ENCODE measurements around the gene RAP1GAP. TPM values are rescaled to one million over a fixed set of nuclear protein-coding genes. Genes with fewer than 3 reads are reported as not detected.

RAP1GAP gene
- total and polyA plus RNA-seq, 2 of the 13 experiments (the other 11 are each of a cell fraction or from before 2014, with no cell fraction given) = 11.9 to 37.5 TPM

- TF ChIP-seq NRL (CRISPR knock-in tag; IDR thresholded peaks at IDR 0.05; ENCODE audit: borderline replicate concordance) (peak; percentile 85), POLR2A (IDR thresholded peaks at IDR 0.05; ENCODE audit: insufficient read depth in 1 of 2, low read depth in 2 of 2, low read length in 2 of 2) (no peak), SSRP1 (CRISPR knock-in tag; IDR thresholded peaks at IDR 0.05) (no peak), ZNF776 (CRISPR knock-in tag; IDR thresholded peaks at IDR 0.05) (peak; percentile 96), ZSCAN12 (CRISPR knock-in tag; IDR thresholded peaks at IDR 0.05) (peak; percentile 99), LCORL (IDR thresholded peaks at IDR 0.05) (no peak), LCORL (CRISPR knock-in tag; IDR thresholded peaks at IDR 0.05) (peak; percentile 84), ZBTB37 (CRISPR knock-in tag; IDR thresholded peaks at IDR 0.05) (no peak), ZBTB2 (CRISPR knock-in tag; IDR thresholded peaks at IDR 0.05; ENCODE audit: low read depth) (peak; percentile 70; the same call in 1 of the 2 replicates), ZBTB43 (CRISPR knock-in tag; conservative IDR thresholded peaks at IDR 0.05) (peak; percentile 96), HDAC1 (CRISPR knock-in tag; IDR thresholded peaks at IDR 0.05) (peak; percentile 86), ZNF296 (CRISPR knock-in tag; conservative IDR thresholded peaks at IDR 0.05) (peak; percentile 95), KDM5A (IDR thresholded peaks at IDR 0.05; ENCODE audit: borderline replicate concordance, low read length) (no peak), ARNT2 (CRISPR knock-in tag; IDR thresholded peaks at IDR 0.05; ENCODE audit: low read depth) (peak; percentile 99), DDIT3 (CRISPR knock-in tag; IDR thresholded peaks at IDR 0.05) (0 out of 2 replicates have a peak, but pooled peaks have one; percentile 59), NFIB (CRISPR knock-in tag; IDR thresholded peaks at IDR 0.05; ENCODE audit: borderline replicate concordance) (0 out of 2 replicates have a peak, but pooled peaks have one; percentile 73), FOSL2 (CRISPR knock-in tag; IDR thresholded peaks at IDR 0.05) (peak; percentile 73), ATF2 (CRISPR knock-in tag; IDR thresholded peaks at IDR 0.05) (peak; percentile 90), EED (CRISPR knock-in tag; IDR thresholded peaks at IDR 0.05) (peak; percentile 84), SMARCE1 (IDR thresholded peaks at IDR 0.05; ENCODE audit: borderline replicate concordance) (no peak), ZFP36 (IDR thresholded peaks at IDR 0.05; ENCODE audit: borderline replicate concordance, low read depth, low read length, partially characterized antibody) (no peak), ZNF773 (CRISPR knock-in tag; IDR thresholded peaks at IDR 0.05; ENCODE audit: borderline replicate concordance) (peak; percentile 97; the same call in 1 of the 2 replicates), ZNF550 (CRISPR knock-in tag; IDR thresholded peaks at IDR 0.05; ENCODE audit: borderline replicate concordance) (no peak; the same call in 1 of the 2 replicates), HNRNPLL (IDR thresholded peaks at IDR 0.05; ENCODE audit: low read depth, low read length, poor library complexity, severe bottlenecking) (peak; percentile 52)
Observed at GRCh38 chr1:21659099-21659923, 9.8 kb downstream of the RAP1GAP start (continued).

All from HepG2 (cell line).